ENCODE data around the gene TRIM2.
A peak's percentile ranks its signal among the peaks of the same experiment; 100 is the strongest.

Gene TRIM2

DNA sequence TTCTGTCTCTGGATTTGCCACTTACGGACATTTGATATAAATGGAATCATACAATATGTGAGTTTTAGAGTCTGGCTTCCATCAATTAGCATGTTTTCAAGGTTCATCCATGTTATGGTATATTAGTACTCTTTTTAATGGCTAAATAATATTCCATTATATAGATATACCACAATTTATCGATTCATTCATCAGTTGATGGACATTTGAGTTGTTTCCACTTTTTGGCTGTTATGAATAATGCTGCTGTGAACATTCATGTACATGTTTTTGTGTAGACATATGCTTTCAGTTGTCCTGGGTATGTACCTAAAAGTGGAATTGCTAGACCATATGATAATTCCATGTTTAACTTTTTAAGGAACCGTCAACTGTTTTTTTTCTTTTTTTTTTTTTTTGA lies 79.0 kb downstream of the TRIM2 start:
- DNase-seq: no peak

DNA sequence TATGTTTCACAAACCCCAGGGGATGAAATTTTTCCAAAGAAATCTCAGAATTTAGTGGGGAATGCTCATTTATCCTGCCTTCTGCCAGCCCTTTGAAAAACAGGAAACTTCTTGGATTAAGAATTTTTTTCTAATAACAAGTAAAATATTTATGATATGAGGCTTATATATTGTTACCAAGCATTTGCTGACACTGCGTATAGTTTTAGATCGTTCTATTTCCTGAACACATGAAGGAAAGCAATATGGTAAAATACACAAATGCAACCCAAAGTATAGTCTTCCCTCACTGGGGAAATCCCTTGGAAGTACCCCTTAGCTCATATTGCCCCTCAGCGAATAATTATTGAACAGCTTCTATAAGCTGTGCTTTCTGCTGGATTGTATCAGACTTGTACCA lies 85.9 kb downstream of the TRIM2 start:
- no peak for DNase-seq

DNA sequence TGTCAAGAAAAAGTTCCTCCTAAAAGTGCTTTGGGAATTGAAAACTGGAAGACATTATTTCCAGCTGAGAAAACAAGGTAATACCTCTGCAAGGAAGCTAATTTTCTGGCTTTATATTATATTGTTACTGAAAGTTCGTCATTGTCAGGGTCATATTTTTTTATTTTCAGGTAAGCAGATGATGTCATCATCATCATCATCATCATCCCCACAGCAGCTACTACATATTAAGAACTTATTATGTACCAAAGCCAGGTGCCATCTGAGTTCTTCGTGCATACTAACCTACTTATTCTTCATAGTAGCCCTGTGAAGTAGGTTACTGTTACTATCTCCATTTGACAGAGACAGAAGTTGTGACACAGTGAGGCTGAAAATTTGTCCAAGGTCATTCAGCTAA lies 87.3 kb downstream of the TRIM2 start:
- no peak for DNase-seq

DNA sequence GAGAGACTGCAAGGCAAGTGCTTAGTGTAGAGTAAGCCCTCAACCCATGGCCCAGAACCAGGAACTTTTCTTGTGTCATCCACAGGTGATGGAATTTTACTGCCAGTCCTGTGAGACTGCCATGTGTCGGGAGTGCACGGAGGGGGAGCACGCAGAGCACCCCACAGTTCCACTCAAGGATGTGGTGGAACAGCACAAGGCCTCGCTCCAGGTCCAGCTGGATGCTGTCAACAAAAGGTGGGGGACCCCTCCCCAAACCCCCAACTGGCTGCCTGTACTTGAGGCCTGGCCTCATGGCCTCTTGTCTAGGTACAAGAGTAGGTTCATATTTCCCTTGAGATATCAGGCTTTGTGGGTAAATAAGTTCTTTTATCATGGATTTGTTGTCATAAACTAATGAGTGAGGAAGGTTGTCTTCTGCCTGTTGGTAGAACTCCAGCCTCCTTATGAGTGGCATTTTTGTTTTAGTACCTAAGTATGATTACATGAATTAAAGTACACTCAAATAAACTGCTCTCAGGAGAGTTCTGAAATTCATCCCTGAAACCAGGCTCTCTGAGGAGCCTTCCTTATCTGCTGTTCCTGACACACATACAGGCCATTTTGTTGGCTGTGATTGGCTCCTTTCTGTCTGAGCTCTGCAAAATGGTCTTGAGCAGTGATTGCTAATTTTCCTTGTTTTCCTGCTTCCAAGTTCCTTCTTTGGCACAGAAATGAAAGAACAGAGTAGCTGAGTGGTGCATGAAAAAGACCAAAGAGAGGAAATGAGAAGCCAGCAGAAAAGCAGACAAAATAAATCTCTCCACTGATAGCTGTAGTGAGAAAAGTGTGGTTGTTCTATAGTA lies 88.9 kb downstream of the TRIM2 start:
- no peak for DNase-seq

DNA sequence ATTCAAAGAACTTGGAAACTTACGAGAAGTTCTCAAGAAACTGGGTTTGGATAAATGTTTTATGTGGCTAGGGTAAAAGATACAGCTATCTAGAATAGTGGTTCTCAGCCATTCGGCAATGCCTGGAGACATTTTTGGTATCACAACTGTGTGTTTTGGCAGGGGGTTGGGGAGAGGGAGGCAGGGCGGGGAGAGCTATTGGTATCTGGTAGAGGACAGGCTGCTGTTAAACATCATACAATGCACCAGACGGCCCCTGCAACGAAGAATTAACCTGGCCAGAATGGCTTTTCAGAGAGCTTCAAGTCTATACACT lies 89.5 kb downstream of the TRIM2 start:
- no peak for DNase-seq

DNA sequence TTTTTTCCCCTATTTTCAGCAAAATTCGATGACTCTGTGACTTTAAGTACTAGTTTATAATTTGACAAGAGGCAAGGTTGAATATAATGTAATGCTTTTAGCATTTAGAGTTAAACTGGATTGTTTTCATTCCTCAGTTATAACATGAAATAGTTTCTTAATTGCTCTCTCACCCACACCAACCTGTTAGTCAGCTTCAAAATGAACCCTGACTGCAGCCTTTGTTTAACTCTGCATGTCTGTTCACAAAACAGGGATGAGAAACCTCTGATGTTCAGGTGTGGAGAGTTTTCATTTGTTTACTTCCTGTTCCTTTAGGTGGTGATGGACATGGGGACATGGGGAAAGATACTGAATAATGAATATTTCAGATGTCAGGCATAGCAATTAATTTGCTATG lies 90.4 kb downstream of the TRIM2 start:
- DNase-seq: no peak

DNA sequence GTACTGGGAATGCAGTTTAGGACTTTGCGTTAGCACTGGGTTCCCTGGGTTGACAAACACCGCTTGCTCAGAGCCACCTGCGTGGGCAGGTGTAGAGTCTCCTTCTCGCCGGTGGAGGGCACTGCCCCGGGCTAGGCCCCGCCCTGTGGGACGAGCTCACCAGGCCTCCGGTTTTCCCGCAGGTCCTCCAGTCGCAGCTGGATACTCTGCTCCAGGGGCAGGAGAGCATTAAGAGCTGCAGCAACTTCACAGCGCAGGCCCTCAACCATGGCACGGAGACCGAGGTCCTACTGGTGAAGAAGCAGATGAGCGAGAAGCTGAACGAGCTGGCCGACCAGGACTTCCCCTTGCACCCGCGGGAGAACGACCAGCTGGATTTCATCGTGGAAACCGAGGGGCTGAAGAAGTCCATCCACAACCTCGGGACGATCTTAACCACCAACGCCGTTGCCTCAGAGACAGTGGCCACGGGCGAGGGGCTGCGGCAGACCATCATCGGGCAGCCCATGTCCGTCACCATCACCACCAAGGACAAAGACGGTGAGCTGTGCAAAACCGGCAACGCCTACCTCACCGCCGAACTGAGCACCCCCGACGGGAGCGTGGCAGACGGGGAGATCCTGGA lies 91.0 kb downstream of the TRIM2 start:
- DNase-seq: no peak

DNA sequence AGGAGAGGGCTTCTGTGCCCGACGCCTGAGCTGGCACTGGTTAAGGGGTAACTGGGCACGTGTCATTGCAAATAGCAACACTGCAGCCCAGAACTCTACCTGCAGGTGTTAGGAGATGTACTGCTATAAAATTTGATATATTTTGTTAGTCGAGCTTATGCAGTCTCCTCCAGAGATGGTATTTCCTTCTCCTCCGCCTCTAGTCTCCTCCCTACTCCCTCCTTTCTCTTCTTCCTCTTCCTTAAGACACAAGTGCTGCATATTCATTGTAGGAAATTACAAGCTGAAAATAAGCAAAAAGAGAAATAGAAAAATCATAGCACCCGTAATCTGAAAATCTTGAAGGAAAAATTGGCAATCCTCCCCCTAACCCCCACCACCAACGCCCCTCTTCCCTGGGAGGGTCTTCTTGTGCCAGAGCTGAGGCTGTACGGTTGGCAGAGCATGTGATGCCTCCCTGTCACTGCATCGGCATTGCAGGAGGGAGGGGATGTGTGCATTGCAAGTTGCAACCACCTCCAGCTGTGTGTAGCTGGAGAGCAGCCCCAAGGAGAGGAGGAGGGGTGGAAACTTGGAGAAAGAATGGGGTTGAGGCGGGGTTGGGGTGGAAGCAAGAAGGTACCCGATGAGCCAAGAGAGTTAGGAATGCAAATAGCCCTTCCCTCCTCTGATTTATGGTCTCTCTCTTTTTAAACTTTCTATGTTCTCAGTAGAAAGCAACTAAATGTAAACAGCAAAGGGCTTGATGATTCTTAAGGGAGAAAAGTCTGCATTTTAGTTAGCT lies 92.0 kb downstream of the TRIM2 start:
- DNase-seq: no peak

DNA sequence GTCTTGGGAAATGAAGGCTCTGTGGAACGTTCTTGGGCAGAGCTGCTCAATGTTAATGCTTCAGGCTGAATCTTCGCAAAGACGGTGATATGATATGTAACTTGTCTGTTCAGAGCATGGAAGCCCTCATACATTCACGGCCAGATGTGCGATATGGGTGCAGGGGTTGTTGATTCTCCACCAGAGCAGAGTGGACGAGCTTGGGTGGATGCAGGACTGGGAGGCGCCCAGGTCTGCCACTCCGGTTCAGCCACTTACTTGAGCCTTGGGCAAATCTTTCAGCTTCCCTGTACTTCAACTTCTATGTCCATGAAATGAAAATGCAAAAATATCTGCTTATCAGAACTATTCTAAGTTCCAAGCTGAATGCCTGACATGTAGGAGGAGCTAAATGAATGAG lies 92.9 kb downstream of the TRIM2 start:
- DNase-seq: no peak

DNA sequence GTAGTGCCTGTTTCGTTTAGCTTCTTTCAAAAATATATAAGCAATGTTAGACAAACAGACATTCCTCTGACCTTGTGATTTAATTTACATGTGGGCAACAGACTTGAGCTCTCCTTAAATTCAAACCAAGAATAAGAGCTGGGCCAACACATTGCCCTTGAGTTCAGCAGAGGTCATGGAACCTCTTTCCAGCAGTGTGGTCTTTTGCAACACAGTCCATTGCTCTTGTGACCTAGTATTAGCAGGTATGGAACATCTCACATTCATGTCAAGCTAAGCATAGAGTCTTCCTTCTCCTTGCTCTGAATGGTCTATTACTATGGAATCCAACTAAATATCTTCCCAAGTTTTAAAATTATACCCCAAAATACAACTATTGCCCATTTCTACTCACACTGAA lies 106.5 kb downstream of the TRIM2 start:
- no peak for DNase-seq

DNA sequence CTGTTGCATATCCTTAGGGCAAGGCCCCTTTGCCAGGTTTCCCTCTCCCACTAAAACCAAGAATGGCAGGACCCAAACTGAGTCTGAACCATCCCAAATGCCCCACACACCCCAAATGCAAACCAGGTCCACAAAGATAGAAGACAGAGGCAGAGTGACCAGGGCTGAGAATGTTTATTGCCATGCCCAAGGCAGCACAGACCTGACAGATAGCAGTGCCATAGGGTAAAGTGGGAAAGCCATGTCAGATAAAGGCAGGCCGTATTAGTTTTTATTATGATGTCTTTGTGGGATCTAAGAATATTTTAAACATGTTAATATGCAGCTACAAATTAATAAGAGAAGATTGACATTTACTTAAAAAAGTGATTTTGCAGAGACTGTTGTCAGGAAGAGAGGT lies 110.7 kb downstream of the TRIM2 start:
- no peak for DNase-seq

DNA sequence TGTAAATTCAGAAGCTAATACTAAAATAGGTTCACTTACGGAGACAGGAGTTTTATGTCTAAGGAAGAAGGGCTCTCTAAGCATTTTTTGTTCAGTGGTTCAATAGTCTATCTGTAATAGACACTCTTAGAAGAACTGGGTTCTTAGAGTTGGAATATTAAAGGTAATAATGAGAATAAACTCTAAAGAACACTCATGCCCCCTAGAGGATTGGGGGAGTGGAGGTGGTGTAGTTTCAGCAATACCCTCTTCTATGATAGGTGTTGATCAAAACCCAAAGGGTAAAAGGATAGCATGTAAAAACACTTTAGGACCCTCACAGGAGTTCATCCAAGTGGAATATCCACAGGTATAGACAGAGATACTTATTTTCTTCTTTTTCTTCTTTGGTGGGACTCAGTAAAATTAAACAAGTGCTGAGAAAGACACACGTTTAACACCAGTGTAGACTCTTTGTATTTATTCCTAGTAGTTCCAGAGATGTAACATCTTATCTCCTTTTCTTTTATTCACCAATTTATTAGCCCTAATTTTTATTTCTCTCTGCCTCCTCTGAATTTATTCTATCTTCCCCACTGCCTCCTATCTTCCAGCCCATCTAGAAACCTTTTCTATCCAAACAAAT lies 114.6 kb downstream of the TRIM2 start:
- DNase-seq: peak; percentile 73

DNA sequence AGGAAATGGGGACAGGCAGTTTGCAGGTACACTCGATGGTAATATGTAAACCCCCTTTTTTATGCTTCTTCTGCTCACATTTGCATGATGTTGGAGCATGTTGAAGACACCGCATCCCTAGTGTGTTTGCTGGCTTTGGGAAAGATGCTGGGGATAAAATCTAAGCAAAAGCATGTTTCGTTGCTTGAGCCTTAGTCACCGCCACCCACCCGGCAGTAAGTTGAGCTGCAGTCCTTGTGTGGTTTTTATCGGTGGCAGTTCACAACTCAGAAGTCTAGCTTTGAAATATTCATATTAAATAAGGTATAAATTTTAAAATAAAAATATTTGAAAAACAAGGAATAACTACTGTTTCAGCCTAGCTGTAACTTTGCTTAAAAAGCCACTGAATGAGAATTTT lies 118.5 kb downstream of the TRIM2 start:
- no peak for DNase-seq

DNA sequence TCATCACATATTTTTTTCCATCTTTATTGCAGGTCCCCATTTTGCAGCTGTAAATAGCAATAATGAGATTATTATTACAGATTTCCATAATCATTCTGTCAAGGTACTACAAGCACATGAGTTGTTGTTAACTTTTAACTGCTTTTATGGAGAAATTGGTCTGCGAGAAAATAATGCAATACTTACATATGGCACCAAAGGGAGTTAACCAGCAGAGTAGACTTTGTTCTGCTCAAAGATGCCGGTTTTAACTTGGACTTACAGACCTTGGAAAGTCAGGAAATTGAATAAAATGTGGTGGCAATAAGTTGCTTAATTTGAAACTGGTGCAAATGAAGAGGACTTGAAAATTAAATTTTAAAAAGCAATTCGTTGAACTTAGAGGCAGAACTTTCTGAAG lies 119.8 kb downstream of the TRIM2 start:
- no peak for DNase-seq

DNA sequence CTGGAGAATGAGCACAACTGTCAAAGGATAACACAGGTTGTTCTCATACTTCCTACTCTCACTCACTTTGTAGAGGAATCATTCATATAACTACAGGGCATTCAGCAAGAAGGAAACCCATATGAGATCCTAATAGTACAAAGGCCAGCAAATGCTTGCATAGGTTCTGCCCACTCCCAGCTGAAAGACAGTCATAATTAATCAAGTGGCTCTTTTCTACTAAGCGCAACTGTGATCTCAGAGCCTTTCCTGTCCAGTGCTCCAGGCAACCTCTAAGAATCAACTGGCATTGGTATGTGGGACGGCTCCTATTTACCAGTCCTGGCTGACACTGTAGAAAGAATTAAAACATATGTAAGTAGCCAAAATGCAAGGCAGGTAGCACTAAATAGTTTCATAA lies 121.3 kb downstream of the TRIM2 start:
- DNase-seq: no peak

DNA sequence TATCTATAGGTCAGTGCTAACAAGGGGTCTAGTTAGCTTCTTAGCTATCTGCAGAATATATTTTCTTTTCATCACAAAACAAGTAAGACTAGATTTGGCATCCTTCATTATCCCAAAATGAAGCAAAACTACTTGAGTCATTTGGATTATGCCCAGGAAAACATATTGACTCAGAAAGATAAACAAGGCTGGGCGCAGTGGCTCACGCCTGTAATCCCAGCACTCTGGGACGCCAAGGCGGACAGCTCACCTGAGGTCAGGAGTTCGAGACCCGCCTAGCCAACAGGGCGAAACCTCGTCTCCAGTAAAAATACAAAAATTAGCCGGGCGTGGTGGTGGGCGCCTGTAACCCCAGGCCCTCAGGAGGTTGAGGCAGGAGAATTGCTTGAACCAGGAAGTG lies 122.3 kb downstream of the TRIM2 start:
- no peak for DNase-seq

DNA sequence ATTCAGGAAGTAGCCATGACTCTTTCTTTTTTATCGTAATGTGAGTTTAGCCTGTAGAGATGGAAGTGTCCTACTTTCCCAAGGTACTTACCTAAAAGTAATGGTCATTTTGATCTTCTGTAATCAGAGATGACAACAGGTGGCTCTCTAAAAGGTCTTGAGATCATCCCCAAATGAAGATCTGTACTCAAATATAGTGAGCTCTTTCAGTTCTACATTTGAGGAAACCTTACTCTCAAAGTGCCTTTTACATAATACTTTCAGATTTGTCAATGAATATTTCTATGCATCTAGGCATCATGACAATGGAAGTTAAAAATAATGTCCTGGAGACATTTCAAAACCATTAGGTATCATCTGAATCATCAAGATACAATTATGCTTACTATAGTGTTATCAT lies 123.0 kb downstream of the TRIM2 start:
- DNase-seq: no peak

DNA sequence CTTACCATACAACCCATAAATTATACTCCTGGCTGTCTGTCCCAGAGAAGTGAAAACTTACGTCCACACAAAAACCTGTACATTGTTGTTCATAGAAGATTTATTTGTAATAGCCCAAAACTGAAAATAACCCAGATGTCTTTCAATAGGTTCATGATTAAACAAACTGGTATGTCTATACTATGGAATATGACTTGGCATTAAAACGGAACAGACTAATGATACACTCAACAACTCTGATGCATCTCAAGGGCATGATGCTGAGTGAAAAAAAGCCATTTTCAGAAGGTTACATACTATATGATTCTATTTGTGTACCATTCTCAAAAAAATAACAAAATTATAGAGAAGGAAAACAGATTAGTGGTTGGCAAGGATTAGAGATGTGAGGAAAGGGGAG lies 128.7 kb downstream of the TRIM2 start:
- no peak for DNase-seq

DNA sequence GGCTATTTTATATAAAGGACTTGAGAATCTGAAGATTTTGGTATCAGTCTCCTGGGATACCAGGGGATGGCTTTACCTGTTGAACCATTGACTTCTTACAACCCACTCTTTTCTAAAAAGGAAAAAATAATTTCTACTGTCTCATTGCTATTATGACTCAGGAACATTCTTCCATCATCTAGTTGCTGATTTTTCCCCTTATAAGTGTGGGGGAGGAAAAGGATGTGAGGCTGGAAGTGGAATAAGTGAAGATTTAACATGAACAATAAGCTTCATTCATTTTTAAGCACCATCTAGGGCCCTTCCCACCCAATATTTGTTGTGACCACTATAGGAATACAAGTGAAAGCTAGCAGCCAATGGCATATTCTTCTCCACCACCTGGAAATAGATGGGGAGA lies 129.6 kb downstream of the TRIM2 start:
- DNase-seq: no peak

DNA sequence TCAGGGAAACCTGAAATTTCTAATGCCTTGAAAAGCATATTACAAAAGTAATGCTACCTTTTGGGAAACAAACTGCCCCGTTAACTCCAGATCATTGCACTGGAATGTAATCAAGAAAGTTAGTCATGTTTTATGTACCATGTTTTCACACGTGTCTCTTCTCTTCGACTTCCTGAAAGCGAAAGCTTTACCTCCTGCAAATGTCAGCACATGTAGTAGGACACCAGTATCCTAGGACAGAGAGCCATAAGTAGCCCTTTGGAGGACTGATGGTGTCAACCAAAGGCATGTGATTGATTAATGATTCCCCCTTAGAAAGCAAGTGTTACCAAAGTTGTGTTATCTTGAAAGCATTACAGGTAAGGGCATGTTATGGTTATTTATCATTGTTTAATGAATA lies 131.4 kb downstream of the TRIM2 start:
- no peak for DNase-seq

DNA sequence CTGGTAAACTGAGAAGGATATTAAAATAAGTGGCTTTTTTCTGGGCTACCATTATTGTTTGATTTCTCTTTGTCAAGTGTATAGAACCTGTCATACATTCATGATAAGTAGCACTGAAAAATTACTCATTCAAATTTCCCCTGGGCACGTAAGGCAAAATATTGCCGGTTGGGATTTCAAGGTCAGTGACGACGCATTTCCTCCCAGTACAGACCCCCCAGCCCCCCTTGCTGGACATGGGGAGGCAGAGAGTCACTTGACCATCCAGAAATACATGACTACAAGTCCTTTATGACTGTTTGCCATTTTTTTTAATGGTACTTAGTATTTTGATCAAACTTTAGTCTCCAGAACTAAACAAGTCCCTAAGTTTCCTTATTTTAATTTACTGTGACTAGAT lies 133.4 kb downstream of the TRIM2 start:
- DNase-seq: no peak

DNA sequence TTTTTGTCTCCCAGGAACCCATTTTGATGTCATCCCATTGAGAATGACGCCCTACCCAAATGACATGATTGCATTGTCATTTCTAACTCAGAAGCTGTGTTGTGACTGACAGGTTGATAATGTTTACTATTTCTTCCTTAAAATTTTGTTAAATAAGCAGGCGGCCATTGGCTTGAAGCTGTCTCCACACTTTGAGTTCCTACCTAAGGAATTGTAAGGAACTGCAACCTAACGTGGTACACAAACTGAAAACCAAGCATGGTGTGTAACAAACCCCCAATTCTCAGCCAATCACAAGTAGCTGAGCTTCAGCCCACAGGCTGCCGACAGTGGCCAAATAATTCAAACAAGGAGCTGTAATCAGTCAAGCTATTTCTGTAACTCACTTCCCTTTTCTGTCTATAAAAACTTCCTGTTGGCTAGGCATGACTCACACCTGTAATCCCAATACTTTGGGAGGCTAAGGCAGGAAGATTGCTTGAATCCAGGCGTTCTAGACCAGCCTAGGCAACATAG lies 137.4 kb downstream of the TRIM2 start:
- no peak for DNase-seq

DNA sequence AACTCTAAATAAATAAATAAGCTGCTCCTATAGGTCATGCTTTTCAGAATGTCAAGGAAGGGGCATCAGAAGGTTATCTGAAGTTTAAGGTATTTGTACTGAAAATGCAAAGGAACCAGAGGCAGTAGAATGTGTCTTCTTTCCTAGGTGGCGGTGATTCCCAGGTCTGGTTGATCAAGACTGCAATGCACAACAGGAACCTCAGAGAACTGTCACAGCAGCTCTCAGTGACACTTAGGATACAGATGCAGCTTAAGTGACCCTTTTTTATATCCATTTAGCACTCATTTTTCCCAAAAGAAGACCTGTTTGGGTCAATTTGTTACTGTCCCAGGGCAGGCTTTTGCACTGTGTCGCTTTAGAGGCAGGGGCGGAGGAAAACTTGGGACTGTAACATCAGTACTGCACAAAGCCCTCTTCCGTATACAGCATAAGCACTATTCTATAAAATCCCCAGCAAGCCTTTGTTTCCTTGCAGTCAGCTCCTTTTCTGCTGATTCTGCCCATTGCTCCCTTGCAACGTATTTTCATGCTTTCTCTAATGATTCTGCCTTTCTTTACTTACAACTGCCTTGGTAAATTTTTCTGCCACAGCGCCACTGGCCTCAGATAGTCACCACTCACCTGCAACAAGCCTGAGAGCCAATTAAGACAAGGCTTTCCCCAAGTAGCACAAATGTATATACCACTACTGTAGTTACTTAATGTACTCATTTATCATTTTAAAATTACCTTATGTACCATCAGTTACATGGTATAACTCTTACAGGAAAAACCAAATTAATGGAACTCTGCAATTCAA lies 138.7 kb downstream of the TRIM2 start:
- DNase-seq: no peak

Data from hematopoietic multipotent progenitor cell treated with erythropoietin and hydrocortisone succinate and interleukin-3 and kit ligand, for 8 days (in vitro differentiated cells).